Measurements from ENCODE around the gene CES4A. TPM values are rescaled to one million over a fixed set of nuclear protein-coding genes. Genes with fewer than 3 reads are reported as not detected.

Gene CES4A
- total and polyA plus RNA-seq, 2 of the 13 experiments (the other 11 are each of a cell fraction or from before 2014, with no cell fraction given): 0.09 to 0.17 TPM

DNA sequence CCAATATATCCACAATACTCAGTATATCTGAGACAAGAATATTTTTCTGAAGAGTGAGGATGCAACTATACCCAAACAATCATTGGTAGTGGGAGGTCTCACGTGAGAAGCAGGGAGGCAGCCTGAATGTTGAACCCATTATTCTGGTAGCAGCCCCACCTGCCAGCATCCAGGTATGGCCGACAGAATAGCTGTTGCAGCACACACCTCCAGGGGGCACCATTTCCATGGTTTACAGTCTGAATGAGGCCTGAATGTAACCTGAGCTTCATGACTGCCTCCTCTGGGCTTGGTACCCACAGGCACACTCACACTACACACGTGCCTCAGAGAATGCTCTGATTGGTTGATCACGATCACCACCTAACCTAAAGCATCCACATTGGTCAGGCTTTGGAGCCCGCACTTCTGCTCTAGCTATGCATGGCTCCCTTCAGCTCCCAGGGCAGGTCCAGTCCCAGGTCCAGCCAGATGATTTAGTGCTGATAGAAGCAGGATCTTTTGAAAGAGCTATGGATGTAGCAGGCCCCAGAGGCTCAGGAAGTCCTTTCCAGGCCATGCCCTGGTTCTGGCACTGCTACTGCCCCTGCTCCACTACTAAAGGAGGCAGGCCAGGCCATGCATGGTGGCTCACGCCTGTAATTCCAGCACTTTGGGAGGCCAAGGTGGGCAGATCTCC, 29.6 kb downstream of the CES4A start (continued):
- no peak for TF ChIP-seq SUZ12 (IDR thresholded peaks at IDR 0.05; ENCODE audit: low read depth, low read length)
- TF ChIP-seq ZNF232 (CRISPR knock-in tag; IDR thresholded peaks at IDR 0.05; ENCODE audit: borderline replicate concordance): peak; percentile 43; the same call in 1 of the 2 replicates
- TF ChIP-seq NFIB (CRISPR knock-in tag; IDR thresholded peaks at IDR 0.05; ENCODE audit: borderline replicate concordance): no peak
- no peak for TF ChIP-seq SALL2 (CRISPR knock-in tag; IDR thresholded peaks at IDR 0.05)

GRCh38 chr16:67019171-67019570, 30.8 kb downstream of the CES4A start:
- CTCF ChIA-PET (ENCODE audit: low intra/inter-chr PET ratio, low total read pairs): interaction anchor here (0.6 to 1.2 kb wide), 2 partner anchors 37 to 136 kb away, joined by 3 read pairs; no protein-coding TSS in a partner anchor
- in situ Hi-C loops (cut with HindIII; ENCODE audit: extremely low pct_ligation_motif_present, low pct_unique_long_range_greater_than_20kb) (loop anchor here (5.0 kb wide), 1 partner anchor 138 kb away; the partner anchor contains the start of genes FBXL8 and TRADD), intact Hi-C loops (cut with micrococcal nuclease; ENCODE audit: unreplicated experiment) (loop anchor here (2.0 to 10.0 kb wide), 2 partner anchors 64 to 90 kb away; partner anchors contain the start of gene PHAF1)
- TF ChIP-seq, protein P1, sequence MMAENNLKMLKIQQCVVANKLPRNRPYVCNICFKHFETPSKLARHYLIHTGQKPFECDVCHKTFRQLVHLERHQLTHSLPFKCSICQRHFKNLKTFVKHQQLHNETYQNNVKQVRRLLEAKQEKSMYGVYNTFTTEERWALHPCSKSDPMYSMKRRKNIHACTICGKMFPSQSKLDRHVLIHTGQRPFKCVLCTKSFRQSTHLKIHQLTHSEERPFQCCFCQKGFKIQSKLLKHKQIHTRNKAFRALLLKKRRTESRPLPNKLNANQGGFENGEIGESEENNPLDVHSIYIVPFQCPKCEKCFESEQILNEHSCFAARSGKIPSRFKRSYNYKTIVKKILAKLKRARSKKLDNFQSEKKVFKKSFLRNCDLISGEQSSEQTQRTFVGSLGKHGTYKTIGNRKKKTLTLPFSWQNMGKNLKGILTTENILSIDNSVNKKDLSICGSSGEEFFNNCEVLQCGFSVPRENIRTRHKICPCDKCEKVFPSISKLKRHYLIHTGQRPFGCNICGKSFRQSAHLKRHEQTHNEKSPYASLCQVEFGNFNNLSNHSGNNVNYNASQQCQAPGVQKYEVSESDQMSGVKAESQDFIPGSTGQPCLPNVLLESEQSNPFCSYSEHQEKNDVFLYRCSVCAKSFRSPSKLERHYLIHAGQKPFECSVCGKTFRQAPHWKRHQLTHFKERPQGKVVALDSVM (CRISPR knock-in tag; IDR thresholded peaks at IDR 0.05): no peak
- peak; percentile 6 for TF ChIP-seq TEAD3 (CRISPR knock-in tag; optimal IDR thresholded peaks at IDR 0.05; ENCODE audit: borderline replicate concordance)
- Histone ChIP-seq H4K20me1 (ENCODE audit: insufficient read depth, low read length) (no peaks in the 10 kb centered on the region), H3K27me3 (ENCODE audit: control insufficient read depth in 1 of 2, insufficient read depth in 2 of 2, low read length in 2 of 2) (peaks cover 8 to 14% of the 10 kb centered on the region in 2 experiments; a peak in 4 of 5 replicates), H3K27ac (ENCODE audit: extremely low read length, insufficient read depth, low read length) (no peak overlapping the region), H3K36me3 (replicated peaks in 1 of 2; ENCODE audit: control insufficient read depth in 1 of 2, insufficient read depth in 2 of 2, low read length in 2 of 2) (no peaks in the 10 kb centered on the region), H3K4me1 (ENCODE audit: insufficient read depth, low read length) (peaks cover 53% of the 10 kb centered on the region), H3K4me2 (ENCODE audit: low read depth, low read length) (no peak overlapping the region), H3K9me3 (ENCODE audit: low read length) (no peaks in the 10 kb centered on the region), H2AFZ (ENCODE audit: low read length) (no peak overlapping the region), H3K4me3 (replicated peaks in 1 of 3; ENCODE audit: insufficient read depth in 1 of 3, low read depth in 2 of 3, low read length in 3 of 3) (no peak overlapping the region), H3K9ac (ENCODE audit: insufficient read depth, low read depth, low read length) (no peak overlapping the region), H3K79me2 (ENCODE audit: insufficient read depth, low read length) (no peaks in the 10 kb centered on the region)
- POLR2A ChIA-PET: interaction anchor here (0.9 to 1.9 kb wide), 3 partner anchors 11 to 166 kb away, joined by 4 to 12 read pairs (median 8); no protein-coding TSS in a partner anchor
- FAIRE-seq: no peak
- ATAC-seq: no peak
- WGBS (ENCODE audit: low lambda C conversion rate): 25% methylated on average over 8 of the region's 8 CpGs
- BruUV-seq (replicated peaks): no TSS peak
- no peak for DNase-seq (ENCODE audit: low spot score)
